ENCODE data around the gene ETS1. TPM values are rescaled to one million over a fixed set of nuclear protein-coding genes. Genes with fewer than 3 reads are reported as not detected.

ETS1 gene
- total RNA-seq, 1 donor from 2014 or later = 121 TPM

- Histone ChIP-seq H3K27me3 (no peaks in the 10 kb centered on the region), H3K4me1 (peaks cover 16% of the 10 kb centered on the region), H3K9me3 (no peaks in the 10 kb centered on the region), H3K36me3 (no peaks in the 10 kb centered on the region), H3K4me3 (no peak overlapping the region), H3K27ac (no peak overlapping the region)
- no peak for TF ChIP-seq CTCF (IDR thresholded peaks at IDR 0.05)
- DNase-seq (no peak), ATAC-seq (no peak)
- intact Hi-C loops (cut with DNase I) = no loop called here
Measured at GRCh38 chr11:128609785-128610184, 22.4 kb upstream of the ETS1 start.

GRCh38 chr11:128608746-128609407, 21.5 kb upstream of the ETS1 start:
- ATAC-seq = no peak
- Histone ChIP-seq H3K27me3 (no peaks in the 10 kb centered on the region), H3K4me3 (no peak overlapping the region), H3K9me3 (no peaks in the 10 kb centered on the region), H3K27ac (no peak overlapping the region), H3K36me3 (no peaks in the 10 kb centered on the region), H3K4me1 (peaks cover 16% of the 10 kb centered on the region)
- no peak for DNase-seq
- TF ChIP-seq CTCF (IDR thresholded peaks at IDR 0.05) = no peak
- intact Hi-C loops (cut with DNase I) = no loop called here

- intact Hi-C loops (cut with DNase I) = no loop called here
- Histone ChIP-seq H3K4me3 (no peak overlapping the region), H3K27ac (no peak overlapping the region), H3K27me3 (no peaks in the 10 kb centered on the region), H3K4me1 (peaks cover 16% of the 10 kb centered on the region), H3K9me3 (no peaks in the 10 kb centered on the region), H3K36me3 (no peaks in the 10 kb centered on the region)
- peak; percentile 49 for ATAC-seq
- DNase-seq = no peak
- no peak for TF ChIP-seq CTCF (IDR thresholded peaks at IDR 0.05)
Measured at GRCh38 chr11:128607819-128608218, 20.5 kb upstream of the ETS1 start.

GRCh38 chr11:128604723-128605122, 17.4 kb upstream of the ETS1 start:
- Histone ChIP-seq H3K27ac (peak overlapping the region; percentile 14), H3K4me1 (no peaks in the 10 kb centered on the region), H3K9me3 (no peaks in the 10 kb centered on the region), H3K36me3 (no peaks in the 10 kb centered on the region), H3K4me3 (no peak overlapping the region), H3K27me3 (no peaks in the 10 kb centered on the region)
- peak; percentile 40 for ATAC-seq
- TF ChIP-seq CTCF (IDR thresholded peaks at IDR 0.05) = no peak
- intact Hi-C loops (cut with DNase I) = no loop called here
- DNase-seq = no peak

- intact Hi-C loops (cut with DNase I) = no loop called here
Measured at GRCh38 chr11:128603752-128604414, 16.5 kb upstream of the ETS1 start.

More at GRCh38 chr11:128603752-128604414, 16.5 kb upstream of the ETS1 start:
- Histone ChIP-seq H3K36me3 (no peaks in the 10 kb centered on the region), H3K27me3 (no peaks in the 10 kb centered on the region), H3K9me3 (no peaks in the 10 kb centered on the region), H3K27ac (no peak overlapping the region), H3K4me3 (no peak overlapping the region), H3K4me1 (no peaks in the 10 kb centered on the region)
- DNase-seq = no peak
- ATAC-seq = peak; percentile 34
- TF ChIP-seq CTCF (IDR thresholded peaks at IDR 0.05) = no peak

Data from upper lobe of right lung (tissue), 1 donor.